Cerebellar nuclear complex (tissue), 1 donor: ENCODE measurements around the gene PLEKHG3.
"Not testable (repeated sequence)": the region's sequence is repeated elsewhere in the genome, so short reads cannot be mapped to it uniquely, and the experiment has no call there.

Experiments
- DNase-seq, 2 experiments: peaks; one replicate each; lab custom pipeline; 2025; lab: John Stamatoyannopoulos, UW

The PLEKHG3 gene

GRCh38 chr14:64688031-64688430, 16.2 kb upstream of the PLEKHG3 start:
- DNase-seq = no peak

DNA sequence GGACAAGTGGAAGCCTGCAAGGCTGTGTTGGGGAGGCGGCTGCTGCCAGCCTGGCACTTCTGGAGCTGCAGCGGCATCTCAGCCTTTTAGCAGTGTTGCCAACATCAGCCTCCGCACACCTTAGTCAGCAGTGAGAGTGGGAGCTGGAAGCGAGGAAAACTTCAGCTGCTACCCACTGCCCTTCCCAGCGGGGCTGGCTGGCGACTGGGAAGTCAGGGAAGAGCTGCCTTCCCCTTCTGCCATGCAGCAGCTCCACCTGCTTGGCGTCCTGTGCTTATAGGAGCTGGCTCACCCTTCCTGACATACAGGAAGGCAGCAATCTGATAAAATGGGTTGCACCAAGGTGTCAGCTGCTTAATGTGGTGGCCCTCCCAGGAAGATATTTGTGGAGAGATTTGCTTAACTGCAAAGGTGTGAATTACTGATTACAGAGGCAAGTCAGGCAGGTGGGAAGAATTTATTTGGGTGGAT, 15.4 kb upstream of the PLEKHG3 start:
- DNase-seq = no peak

- DNase-seq = no peak
These were observed 14.9 kb upstream of the PLEKHG3 start for GRCh38 chr14:64689289-64689688.

DNA sequence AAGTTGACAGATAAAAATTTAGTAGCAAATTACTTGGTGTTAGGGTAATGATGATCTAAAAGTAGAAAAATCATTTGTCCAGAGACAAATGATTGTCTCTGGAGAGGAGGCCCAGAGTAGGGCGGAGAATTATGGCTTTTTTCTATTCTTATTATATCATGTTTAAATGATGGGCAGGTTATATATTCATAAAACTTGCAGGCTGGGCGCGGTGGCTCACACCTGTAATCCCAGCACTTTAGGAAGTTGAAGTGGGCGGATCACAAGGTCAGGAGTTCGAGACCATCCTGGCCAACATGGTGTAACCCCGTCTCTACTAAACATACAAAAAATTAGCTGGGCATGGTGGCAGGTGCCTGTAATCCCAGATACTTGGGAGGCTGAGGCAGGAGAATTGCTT, 13.6 kb upstream of the PLEKHG3 start:
- DNase-seq = not testable (repeated sequence)

DNA sequence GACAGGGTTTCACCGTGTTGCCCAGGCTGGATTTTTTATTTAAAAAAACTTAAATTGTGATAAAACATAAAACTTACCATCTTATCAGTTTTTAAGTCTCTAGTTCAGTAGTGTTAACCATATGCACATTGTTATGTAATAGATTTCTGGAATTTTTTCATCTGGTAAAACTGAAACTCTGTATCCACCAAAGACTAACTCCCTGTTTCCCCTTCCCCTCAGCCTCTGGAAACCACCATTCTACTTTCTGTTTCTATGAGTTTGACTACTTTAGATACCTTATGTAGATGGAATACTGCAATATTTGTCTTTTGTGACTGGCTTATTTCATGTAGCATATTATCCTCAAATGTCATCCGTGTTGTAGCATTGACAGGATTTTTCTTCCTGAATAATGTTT, 12.8 kb upstream of the PLEKHG3 start:
- DNase-seq = no peak

GRCh38 chr14:64692189-64692985, 11.8 kb upstream of the PLEKHG3 start:
- no peak for DNase-seq

DNA sequence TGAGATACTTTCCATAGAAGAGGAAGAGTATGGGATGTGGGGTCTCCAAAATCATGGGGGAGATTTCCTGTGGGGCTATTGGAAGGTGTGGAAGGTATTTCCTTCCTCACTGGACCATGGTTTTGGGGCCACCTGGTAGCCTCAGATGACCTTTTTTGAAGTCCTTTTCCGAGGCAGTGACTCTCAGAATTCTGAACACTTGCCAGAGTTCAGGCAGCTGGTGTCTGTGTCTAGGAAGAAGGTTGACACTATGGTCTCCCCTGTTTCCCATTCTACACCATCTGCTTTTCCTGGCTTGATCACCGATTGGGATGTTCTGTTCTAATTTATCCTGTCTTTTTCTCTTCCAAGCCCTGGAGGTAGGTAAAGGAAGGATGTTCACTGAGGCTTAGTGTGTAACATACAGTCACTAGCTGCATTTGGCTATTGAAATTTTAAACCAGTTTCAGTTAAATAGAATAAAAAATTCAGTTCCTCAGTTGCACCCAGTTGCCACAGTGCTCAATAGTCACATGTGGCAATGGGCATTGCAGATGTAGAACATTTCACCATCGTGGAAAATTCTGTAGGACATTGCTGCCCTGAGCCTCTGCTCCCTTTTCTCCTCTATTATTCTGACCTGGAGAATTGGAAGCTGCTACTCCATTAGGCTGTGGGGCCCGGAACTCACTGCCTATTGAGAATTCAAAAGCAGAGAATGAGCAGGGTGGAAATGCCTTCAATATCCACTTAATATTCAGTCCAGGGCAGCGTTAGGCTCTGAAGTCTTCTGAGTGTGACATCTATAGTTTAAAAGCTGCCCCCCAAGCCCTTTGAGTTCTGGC, 11.0 kb upstream of the PLEKHG3 start:
- DNase-seq = peak in 1 of 2 experiments; percentile 87

- DNase-seq = no peak
These were observed 10.4 kb upstream of the PLEKHG3 start for GRCh38 chr14:64693810-64694165.

DNA sequence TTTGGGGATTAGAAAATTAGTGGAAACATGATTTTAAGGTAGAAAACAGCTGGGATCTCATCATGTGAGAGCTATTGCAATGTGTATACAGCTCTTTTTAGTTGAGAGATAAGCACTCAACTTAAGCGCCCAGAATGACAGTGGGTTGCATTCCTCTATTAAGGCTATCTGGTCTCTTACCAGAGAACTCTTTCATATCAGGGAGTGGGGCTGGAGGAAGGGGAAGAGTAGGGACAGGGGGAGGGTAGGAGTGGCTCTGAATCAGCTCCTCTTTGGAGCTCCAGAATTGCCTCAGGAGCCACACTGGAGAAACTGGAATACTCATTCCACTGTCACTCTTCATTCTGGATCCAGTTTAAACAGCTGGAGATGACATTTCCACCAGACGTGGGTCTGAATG, 9.2 kb upstream of the PLEKHG3 start:
- no peak for DNase-seq

- DNase-seq = no peak
These were observed 7.8 kb upstream of the PLEKHG3 start for GRCh38 chr14:64696355-64696857.

DNA sequence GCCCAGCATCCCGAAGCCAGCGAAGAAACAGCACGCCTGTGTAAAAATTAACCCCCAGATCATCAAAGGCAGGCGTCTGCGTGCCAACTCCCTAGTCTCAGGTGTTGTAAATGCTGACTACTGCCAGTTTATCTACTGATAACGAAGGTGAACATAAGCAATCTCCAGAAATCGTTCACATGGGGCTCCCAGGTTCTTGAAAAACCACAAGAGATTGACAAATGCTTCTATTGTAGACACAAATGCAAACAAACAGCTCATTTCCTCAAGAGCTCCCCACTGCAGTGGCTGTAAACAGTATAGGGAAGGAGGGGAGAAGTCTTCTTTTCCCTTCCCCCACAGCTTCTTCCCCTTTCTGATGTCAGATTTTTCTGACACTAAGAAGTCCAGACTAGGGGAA, 5.3 kb upstream of the PLEKHG3 start:
- no peak for DNase-seq

DNA sequence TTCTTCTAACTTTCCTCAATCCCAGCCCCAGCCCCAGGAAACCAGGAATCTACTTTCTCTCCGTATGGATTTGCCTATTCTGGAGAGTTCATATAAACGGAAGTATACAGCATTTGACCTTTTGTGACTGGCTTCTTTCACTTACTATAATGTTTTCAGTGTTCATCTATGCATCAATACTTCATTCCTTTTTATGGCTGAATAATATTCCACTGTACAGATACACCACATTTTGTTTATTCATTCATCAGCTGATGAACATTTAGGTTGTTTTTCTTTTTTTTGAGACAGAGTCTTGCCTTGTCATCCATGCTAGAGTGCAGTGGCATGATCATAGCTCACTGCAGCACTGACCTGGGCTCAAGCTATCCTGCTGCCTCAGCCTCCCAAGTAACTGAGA, 3.9 kb upstream of the PLEKHG3 start:
- no peak for DNase-seq

DNA sequence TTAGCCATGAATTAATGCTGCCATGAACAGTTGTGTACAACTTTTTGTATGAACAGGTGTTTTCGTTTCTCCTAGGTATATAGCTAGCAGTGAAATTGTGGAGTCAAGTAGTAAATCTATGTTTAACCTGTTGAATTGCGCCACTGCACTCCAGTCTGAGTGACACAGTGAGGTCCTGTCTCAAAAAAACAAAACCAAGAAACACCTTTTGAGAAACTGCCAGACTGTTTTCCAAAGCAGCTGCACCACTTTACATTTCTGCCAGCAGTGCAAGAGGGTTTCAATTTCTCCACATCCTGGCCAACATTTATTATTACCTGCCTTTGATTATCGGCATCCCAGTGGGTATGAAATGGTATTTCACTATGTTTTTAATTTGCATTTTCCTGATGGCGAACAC, 3.3 kb upstream of the PLEKHG3 start:
- no peak for DNase-seq

- DNase-seq = no peak
These were observed 2.6 kb upstream of the PLEKHG3 start for GRCh38 chr14:64701660-64702059.

DNA sequence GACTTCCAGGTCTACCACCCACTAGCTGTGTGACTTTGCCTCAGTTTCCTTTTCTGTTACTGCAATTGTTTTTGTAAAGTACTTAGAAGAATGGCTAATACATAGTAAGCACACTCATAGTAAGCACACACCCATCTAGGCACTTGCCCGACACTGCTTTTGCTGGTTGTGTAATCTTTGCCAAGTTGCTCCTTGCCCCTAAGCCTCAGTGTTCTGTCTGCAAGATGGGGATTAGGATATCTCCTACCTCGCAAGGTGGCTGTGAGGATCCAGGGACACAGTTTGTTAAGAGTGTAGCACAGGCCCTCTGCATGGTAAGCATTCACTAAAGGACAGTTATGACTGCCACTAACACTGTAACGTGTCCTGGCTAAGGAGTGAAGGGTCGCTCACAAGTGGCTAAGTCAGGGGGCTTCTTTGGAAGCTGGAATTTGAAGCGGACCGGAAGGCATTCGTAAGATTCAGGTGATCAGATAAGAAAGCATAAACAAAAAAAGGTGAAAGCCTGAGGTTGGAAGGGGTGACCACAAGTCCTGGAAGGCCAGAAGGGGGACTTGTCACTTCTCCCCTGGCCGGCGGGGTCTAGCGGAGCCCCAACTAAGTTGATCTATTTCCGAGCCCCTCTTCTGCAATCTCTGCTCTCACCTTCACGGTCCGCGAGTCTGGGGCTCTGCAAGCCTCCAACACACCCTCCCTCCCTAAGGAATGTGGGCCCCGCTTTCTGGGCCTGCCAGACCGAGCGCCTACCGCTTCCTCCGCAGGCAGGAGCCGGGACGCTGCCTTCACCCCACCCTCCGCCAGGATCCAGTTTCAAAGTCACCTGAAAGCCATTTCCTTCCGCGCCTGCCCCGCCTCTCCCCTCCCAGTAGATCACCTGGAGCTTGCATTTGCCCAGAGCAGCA, 1.5 kb upstream of the PLEKHG3 start:
- DNase-seq = no peak

- DNase-seq = no peak
These were observed 655 bp upstream of the PLEKHG3 start for GRCh38 chr14:64703395-64704142.

- no peak for DNase-seq
These were observed 638 bp downstream of the PLEKHG3 start for GRCh38 chr14:64704743-64705380.

DNA sequence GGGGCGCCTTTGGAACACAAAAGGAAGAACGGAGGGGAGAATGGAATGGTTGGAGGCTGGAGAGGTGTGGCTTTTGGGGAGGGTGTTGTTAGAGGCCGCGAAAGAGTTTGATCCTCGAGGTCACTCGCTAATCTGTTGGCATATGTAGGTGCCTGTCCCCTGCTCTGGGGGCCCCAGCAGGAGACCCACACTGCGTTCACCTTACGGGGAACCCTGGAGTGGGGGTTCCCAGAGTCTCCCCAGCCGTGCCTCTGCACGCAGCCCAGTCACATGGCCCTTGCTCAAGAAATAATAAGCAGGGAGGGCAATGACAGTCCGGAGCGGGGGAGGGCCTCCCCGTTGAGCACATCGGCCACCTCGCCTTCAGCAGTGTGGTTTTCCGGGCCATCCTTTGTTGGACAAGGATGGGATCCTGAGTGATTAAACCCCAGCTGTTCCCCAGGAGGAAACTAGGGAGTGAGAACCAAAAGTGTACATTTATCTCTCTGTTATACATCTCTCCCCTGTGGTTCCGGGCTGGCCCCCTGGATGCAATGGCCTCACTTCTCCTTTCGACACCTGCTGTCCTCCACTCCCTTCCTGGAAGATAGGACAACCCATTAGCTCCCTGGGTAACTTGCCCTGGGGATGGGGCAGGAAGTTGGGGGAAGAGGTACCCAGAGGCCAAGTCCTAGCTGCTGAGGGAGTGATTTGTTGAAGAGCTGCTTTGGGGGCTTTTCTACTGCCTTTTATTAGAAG, 1.3 kb downstream of the PLEKHG3 start:
- no peak for DNase-seq

DNA sequence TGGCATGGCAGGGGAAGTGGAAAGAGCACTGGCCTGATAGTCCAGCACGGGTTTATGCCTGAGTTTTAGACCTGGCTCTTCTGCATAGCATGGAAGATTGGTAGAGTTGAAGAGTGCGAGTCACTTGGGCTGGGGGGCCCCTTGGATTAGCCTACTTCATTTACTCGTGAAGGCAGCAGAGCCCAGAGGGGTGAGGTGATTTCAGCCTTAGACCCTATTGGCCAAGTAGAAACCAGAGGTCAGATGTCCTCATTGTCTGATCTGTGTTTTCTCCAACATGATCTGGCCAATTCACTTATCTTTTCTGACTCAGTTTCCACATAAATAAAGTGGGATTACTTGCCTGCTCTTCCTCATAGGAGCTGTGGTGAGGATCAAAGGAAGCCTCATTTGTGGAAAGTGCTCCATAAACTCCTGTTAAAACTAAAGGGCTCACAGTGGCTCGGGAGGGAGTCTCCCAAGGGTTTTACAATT, 1.9 kb downstream of the PLEKHG3 start:
- DNase-seq = no peak
